ENCODE data around the gene ARL4D. TPM values are rescaled to one million over a fixed set of nuclear protein-coding genes. Genes with fewer than 3 reads are reported as not detected.

Gene ARL4D
- total RNA-seq, 1 experiment from 2014 or later = 11.5 TPM

DNA sequence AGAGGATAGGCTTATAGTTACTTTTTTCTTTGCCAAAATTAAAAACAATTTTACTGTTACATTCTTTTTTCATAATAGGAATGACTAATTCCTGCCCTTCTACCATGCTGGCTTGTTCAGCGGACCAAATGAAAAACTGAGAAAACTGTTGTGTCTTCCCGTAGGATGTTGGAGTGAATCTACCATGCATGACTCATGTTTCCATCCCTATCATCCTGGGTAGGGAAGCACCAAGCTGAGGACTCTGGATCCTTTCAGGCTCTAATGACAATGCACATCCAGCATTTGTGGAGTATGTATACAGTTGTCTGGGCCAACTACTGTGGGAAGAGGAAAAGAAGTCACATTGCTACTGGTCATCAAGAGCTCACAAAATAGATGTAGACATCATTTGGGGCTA is 43.9 kb downstream of the ARL4D start:
- ChIA-PET POLR2A (no interaction called here), CTCF (no interaction called here), RAD21 (ENCODE audit: low non-redundant PET in 1 of 2, low total read pairs in 2 of 2, uncharacterized antibody in 2 of 2, unreplicated experiment in 2 of 2) (no interaction called here)
- H3K9ac ChIP-seq (ENCODE audit: low read length) = no peak overlapping the region
- ATAC-seq = no peak
- no peak overlapping the region for H3K27ac ChIP-seq (ENCODE audit: low read depth, low read length)
- H3K36me3 ChIP-seq (ENCODE audit: control insufficient read depth in 1 of 2, insufficient read depth in 2 of 2, low read length in 2 of 2) = no peaks in the 10 kb centered on the region
- no peak overlapping the region for H3K4me3 ChIP-seq (replicated peaks in 1 of 2; ENCODE audit: low read depth in 1 of 2, low read length in 2 of 2)
- intact Hi-C loops (cut with micrococcal nuclease) = no loop called here
- no peak overlapping the region for H2AFZ ChIP-seq (ENCODE audit: low read depth, low read length, poor library complexity, severe bottlenecking)
- no peaks in the 10 kb centered on the region for H3K79me2 ChIP-seq (ENCODE audit: insufficient read depth, low read length)
- H3K4me1 ChIP-seq (ENCODE audit: control insufficient read depth in 1 of 2, insufficient read depth in 2 of 2, low read length in 2 of 2) = peaks cover 4 to 7% of the 10 kb centered on the region in 2 experiments; a peak in 3 of 4 replicates
- no TSS peak for BruUV-seq (replicated peaks)
- H3K9me3 ChIP-seq (ENCODE audit: control insufficient read depth in 1 of 2, insufficient read depth in 1 of 2, low read depth in 1 of 2, low read length in 2 of 2) = no peaks in the 10 kb centered on the region
- no peak for TF ChIP-seq EZH2phosphoT487 (IDR thresholded peaks at IDR 0.05; ENCODE audit: borderline replicate concordance)
- no peaks in the 10 kb centered on the region for H4K20me1 ChIP-seq (ENCODE audit: insufficient read depth)
- no peaks in the 10 kb centered on the region for H3K27me3 ChIP-seq (ENCODE audit: insufficient read depth, low read length)
- no peaks in the 10 kb centered on the region for H3K9me2 ChIP-seq (ENCODE audit: insufficient read depth)
- no peak overlapping the region for H3K4me2 ChIP-seq (ENCODE audit: low read length)
- DNase-seq (ENCODE audit: low read depth, low spot score) = no peak

DNA sequence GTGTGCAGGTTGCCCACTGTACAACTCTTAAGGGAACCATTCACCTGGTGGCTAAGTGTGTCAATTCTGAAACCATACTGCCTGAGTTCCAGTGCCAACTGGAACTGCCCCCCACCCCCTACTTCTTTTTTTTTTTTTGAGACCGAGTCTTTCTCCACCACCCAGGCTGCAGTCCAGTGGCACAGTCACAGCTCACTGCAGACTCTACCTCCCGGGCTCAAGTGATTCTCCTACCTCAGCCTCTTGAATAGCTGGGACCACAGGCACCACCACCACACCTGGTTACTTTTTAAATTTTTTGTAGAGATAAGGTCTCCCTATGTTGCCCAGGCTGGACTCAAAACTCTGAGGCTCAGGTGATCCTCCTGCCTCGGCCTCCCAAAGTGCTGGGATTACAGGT is 44.6 kb downstream of the ARL4D start:
- Histone ChIP-seq H3K27ac (ENCODE audit: low read depth, low read length) (no peak overlapping the region), H3K9me3 (ENCODE audit: control insufficient read depth in 1 of 2, insufficient read depth in 1 of 2, low read depth in 1 of 2, low read length in 2 of 2) (no peaks in the 10 kb centered on the region), H2AFZ (ENCODE audit: low read depth, low read length, poor library complexity, severe bottlenecking) (no peak overlapping the region), H3K9me2 (ENCODE audit: insufficient read depth) (no peaks in the 10 kb centered on the region), H3K4me3 (replicated peaks in 1 of 2; ENCODE audit: low read depth in 1 of 2, low read length in 2 of 2) (no peak overlapping the region), H3K4me1 (ENCODE audit: control insufficient read depth in 1 of 2, insufficient read depth in 2 of 2, low read length in 2 of 2) (peaks cover 4 to 7% of the 10 kb centered on the region in 2 experiments; a peak in 3 of 4 replicates), H3K27me3 (ENCODE audit: insufficient read depth, low read length) (no peaks in the 10 kb centered on the region), H3K79me2 (ENCODE audit: insufficient read depth, low read length) (no peaks in the 10 kb centered on the region), H3K36me3 (ENCODE audit: control insufficient read depth in 1 of 2, insufficient read depth in 2 of 2, low read length in 2 of 2) (no peaks in the 10 kb centered on the region), H3K4me2 (ENCODE audit: low read length) (no peak overlapping the region), H4K20me1 (ENCODE audit: insufficient read depth) (no peaks in the 10 kb centered on the region), H3K9ac (ENCODE audit: low read length) (no peak overlapping the region)
- ChIA-PET CTCF (no interaction called here), POLR2A (no interaction called here), RAD21 (ENCODE audit: low non-redundant PET in 1 of 2, low total read pairs in 2 of 2, uncharacterized antibody in 2 of 2, unreplicated experiment in 2 of 2) (no interaction called here)
- ATAC-seq (no peak), DNase-seq (ENCODE audit: low read depth, low spot score) (no peak)
- intact Hi-C loops (cut with micrococcal nuclease) = no loop called here
- no TSS peak for BruUV-seq (replicated peaks)
- TF ChIP-seq POLR2AphosphoS5 (IDR thresholded peaks at IDR 0.05; ENCODE audit: low read depth, low read length) = no peak
- no peak for TF ChIP-seq EZH2phosphoT487 (IDR thresholded peaks at IDR 0.05; ENCODE audit: borderline replicate concordance)
- no peak for TF ChIP-seq CEBPB (IDR thresholded peaks at IDR 0.05; ENCODE audit: low read depth)
- no peak for TF ChIP-seq EZH2 (IDR thresholded peaks at IDR 0.05)
- TF ChIP-seq ZFX (IDR thresholded peaks at IDR 0.05) = no peak
- no peak for TF ChIP-seq SIN3A (IDR thresholded peaks at IDR 0.05; ENCODE audit: low read depth)
- no peak for TF ChIP-seq RAD21 (IDR thresholded peaks at IDR 0.05; ENCODE audit: low read depth)
- no peak for TF ChIP-seq POLR2A (IDR thresholded peaks at IDR 0.05; ENCODE audit: borderline replicate concordance, extremely low read depth, insufficient read depth, insufficient read length)
- TF ChIP-seq, protein P1, sequence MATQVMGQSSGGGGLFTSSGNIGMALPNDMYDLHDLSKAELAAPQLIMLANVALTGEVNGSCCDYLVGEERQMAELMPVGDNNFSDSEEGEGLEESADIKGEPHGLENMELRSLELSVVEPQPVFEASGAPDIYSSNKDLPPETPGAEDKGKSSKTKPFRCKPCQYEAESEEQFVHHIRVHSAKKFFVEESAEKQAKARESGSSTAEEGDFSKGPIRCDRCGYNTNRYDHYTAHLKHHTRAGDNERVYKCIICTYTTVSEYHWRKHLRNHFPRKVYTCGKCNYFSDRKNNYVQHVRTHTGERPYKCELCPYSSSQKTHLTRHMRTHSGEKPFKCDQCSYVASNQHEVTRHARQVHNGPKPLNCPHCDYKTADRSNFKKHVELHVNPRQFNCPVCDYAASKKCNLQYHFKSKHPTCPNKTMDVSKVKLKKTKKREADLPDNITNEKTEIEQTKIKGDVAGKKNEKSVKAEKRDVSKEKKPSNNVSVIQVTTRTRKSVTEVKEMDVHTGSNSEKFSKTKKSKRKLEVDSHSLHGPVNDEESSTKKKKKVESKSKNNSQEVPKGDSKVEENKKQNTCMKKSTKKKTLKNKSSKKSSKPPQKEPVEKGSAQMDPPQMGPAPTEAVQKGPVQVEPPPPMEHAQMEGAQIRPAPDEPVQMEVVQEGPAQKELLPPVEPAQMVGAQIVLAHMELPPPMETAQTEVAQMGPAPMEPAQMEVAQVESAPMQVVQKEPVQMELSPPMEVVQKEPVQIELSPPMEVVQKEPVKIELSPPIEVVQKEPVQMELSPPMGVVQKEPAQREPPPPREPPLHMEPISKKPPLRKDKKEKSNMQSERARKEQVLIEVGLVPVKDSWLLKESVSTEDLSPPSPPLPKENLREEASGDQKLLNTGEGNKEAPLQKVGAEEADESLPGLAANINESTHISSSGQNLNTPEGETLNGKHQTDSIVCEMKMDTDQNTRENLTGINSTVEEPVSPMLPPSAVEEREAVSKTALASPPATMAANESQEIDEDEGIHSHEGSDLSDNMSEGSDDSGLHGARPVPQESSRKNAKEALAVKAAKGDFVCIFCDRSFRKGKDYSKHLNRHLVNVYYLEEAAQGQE (IDR thresholded peaks at IDR 0.05; ENCODE audit: low read depth) = no peak
- no peak for TF ChIP-seq FOSL1 (IDR thresholded peaks at IDR 0.05; ENCODE audit: low read depth)
- no peak for TF ChIP-seq ZNF274 (IDR thresholded peaks at IDR 0.05; ENCODE audit: low read depth, low read length)
- no peak for TF ChIP-seq CBX3 (IDR thresholded peaks at IDR 0.05; ENCODE audit: low read depth)
- TF ChIP-seq EGR1 (IDR thresholded peaks at IDR 0.05; ENCODE audit: low read depth) = no peak
- no peak for TF ChIP-seq SRF (IDR thresholded peaks at IDR 0.05; ENCODE audit: low read depth)
- TF ChIP-seq, protein P2, sequence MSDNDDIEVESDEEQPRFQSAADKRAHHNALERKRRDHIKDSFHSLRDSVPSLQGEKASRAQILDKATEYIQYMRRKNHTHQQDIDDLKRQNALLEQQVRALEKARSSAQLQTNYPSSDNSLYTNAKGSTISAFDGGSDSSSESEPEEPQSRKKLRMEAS (IDR thresholded peaks at IDR 0.05) = no peak

All from HCT116 (cell line).